GM19438 (cell line): ENCODE results near the gene NR6A1.

Experiments used
- ATAC-seq: cut with Tn5 transposase; IDR thresholded peaks from one replicate; pipeline ENCODE4 v1.9.1; 2021; ENCODE audit warnings: low read depth; ENCODE audit not compliant: unreplicated experiment

NR6A1 gene

GRCh38 chr9:124499216-124499615 is 271.9 kb downstream of the NR6A1 start:
- no peak for ATAC-seq

GRCh38 chr9:124498499-124499146 is 272.5 kb downstream of the NR6A1 start:
- no peak for ATAC-seq

GRCh38 chr9:124498040-124498439 is 273.1 kb downstream of the NR6A1 start:
- ATAC-seq = no peak

GRCh38 chr9:124497441-124497840 is 273.7 kb downstream of the NR6A1 start:
- ATAC-seq = no peak

GRCh38 chr9:124496463-124496862 is 274.6 kb downstream of the NR6A1 start:
- no peak for ATAC-seq

GRCh38 chr9:124496075-124496449 is 275.0 kb downstream of the NR6A1 start:
- ATAC-seq = no peak

- ATAC-seq = no peak
Measured at GRCh38 chr9:124495126-124496074, 275.7 kb downstream of the NR6A1 start.

- no peak for ATAC-seq
Measured at GRCh38 chr9:124493794-124494479, 277.2 kb downstream of the NR6A1 start.

DNA sequence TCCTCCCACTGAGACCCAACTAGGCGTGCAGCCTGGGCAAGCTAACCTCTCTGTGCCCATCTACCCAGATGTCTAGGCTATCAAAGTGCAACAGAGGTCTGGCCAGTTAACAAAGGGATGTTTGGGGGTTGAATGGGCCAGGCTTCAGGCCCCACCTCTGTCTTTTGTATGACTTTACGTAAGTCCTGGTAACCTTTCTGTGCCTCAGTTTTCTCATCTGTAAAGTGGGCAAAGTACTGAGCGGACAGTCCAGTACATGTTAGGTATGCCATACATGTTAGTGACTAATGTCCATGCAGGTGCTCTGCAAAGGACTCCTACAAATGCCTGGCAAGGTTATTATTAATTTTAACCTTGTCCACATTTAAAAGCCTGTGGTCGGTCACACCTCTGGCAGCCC is 277.9 kb downstream of the NR6A1 start:
- ATAC-seq = no peak

GRCh38 chr9:124492818-124493217 is 278.3 kb downstream of the NR6A1 start:
- ATAC-seq = no peak

DNA sequence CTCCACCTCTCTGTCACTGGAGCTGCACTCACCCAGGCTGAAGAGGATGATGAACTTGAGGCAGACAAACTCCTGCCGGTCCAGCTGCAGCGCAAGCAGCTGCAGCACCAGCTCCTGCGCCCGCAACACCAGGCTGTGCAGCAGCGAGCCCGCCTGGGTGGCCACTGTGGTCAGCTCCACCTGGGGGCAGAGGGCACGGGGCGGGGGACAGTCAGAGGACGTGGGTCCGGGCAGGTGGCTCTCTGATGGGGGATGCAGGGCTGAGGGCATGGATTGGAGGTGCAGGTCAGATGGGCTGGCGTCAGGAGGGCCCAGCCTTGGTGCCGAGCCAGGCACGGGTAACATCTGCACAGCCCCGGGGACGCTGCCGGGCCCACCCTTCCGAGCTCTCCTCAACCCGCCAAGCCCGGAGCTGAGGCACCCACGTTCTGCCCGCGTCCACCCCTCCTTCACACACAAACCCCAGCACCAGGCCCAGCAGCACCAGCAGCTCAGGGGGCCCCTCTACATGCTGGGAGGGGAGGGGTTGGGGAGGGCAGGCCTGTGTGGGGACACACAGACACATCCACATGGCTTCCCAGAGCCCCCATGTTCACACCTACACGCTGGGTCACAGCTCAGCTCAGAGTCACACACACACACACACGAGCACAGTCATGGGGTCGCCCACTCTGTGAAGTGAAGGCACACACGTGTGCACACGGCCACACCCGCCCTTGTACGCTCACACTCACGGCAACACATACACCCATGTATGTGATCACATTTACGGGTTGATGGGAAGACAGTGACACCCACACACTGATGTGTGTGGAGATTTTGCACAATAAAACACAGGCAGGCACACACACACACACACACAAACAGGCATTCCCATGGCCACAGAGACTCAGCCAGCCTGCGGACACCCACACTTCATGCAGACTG is 279.8 kb downstream of the NR6A1 start:
- no peak for ATAC-seq

DNA sequence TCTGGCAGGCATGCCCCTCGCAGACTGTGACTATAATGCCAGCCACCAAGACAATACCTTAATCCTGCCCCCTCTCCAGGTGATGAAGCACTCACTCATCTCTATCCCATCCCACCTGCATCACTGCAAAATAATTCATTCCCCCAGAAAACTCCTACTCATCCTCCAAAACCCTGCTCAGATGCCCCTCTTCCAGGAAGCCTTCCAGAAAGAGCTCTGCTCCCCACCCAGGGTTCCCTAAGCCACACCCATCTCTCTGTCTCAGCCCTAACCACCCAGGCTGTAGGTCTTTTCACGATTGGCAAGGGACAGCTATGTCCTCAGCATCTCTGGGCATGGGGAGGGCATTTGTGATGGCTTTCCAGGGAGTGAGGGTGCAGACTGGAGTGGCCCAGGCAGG is 281.1 kb downstream of the NR6A1 start:
- ATAC-seq = no peak

- no peak for ATAC-seq
Measured at GRCh38 chr9:124489222-124489621, 281.9 kb downstream of the NR6A1 start.

DNA sequence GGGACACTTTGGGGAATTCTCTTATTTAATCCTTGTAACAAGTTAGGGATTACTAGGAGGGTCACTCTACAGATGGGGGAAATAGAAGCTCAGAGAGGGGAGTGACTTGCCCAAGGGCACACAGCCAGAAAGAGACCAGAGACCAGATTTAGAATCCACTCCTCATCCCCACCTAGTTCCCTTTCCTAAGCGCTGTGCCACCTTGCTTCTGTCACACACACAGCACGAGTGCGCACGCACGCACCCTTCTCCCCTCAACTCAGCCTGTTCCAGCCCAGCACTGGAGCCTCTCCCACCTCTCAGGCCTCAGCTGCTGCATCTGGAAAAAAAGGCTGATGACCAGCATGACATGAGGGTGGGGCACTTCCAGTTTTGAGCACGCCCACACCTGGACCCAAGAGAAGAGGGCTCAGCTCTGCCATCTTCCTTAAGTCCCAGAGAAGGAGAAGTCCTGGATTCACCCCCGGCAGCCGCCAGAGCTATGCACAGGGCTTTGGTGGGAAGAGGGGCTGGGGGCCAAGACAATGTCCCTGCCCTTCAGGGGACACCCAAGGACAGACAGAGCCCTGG is 282.4 kb downstream of the NR6A1 start:
- ATAC-seq = no peak

- no peak for ATAC-seq
Measured at GRCh38 chr9:124487260-124488182, 283.6 kb downstream of the NR6A1 start.

DNA sequence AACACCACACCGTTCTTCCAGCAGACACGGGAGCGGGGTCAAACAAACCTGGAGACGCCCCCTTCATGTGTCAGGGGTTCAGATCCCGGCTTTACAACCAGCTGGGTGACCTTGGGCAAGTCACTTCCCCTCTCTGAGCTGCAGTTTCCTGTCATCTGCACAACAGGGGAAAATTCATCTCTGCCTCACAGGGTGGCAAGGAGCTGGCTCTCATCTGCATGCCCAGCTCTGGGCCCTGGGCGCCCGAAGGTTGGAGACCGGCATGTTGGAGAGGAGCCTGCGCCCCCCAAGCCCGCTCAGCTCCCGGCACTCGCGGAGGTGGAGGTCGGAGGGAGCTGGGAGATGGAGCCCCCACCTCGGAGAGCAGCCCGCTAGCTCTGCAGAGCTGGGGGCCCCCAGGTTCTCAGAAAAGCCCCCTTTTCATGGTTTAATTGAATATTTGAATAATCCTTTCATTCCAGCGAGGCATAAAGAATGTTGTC is 284.3 kb downstream of the NR6A1 start:
- no peak for ATAC-seq

- no peak for ATAC-seq
Measured at GRCh38 chr9:124485936-124486335, 285.2 kb downstream of the NR6A1 start.

- ATAC-seq = no peak
Measured at GRCh38 chr9:124485201-124485600, 285.9 kb downstream of the NR6A1 start.

DNA sequence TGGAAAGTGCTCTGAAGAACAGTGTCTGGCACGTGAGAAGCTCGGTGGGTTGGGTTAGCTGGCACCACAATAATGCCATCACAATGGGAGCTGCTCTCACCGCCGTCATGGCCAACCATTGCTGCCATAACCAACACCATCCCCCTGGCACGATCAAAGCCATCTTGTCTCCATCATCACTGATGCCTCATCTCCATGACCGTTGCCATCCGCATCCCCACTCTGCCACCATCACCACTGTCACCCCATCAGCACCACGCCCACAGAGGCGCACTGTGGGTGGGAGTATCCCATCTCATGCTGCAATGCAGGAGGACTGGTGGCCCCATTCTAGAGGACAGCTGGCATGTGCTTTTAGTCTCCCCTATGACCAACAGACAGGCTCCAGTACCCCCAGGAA is 287.6 kb downstream of the NR6A1 start:
- no peak for ATAC-seq
